ENCODE results near the gene LARGE2. TPM values are rescaled to one million over a fixed set of nuclear protein-coding genes. Genes with fewer than 3 reads are reported as not detected.

Gene LARGE2
- total and polyA plus RNA-seq, 7 donors, result 0.13 TPM; not detected in 6

DNA sequence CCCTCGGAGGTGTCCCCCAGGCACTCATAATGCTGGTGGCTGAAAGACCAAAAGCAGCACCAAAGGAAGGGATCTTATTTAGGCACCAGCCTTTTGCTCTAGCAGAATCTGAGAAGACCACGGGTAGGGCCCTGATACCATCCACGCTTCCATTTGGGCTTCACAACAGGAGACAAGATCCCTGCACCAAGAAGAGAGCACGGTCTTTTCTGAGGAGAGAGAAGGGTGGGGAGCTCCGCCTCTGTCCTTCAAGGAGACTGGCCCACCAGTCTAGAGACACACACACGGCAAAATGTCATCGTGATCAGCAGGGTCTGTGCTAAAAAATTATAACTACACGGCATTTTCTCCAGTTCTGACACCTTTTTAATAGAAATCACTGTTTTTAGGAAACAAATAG is 9.8 kb downstream of the LARGE2 start:
- intact Hi-C loops (cut with DNase I), result no loop called here
- H3K4me1 ChIP-seq, result peaks cover 5% of the 10 kb centered on the region
- no peaks in the 10 kb centered on the region for H3K27me3 ChIP-seq (ENCODE audit: insufficient read depth in 3 of 3, low read length in 2 of 3)
- TF ChIP-seq CTCF (IDR thresholded peaks at IDR 0.05), result no peak
- H3K36me3 ChIP-seq (ENCODE audit: insufficient read depth in 1 of 2, low read depth in 1 of 2), result peaks cover 0 to 50% of the 10 kb centered on the region in 2 donors
- no peak for ATAC-seq
- H3K9me3 ChIP-seq, result no peaks in the 10 kb centered on the region
- H3K4me3 ChIP-seq, result no peak overlapping the region
- DNase-seq, result no peak
- WGBS, 3 donors, result 87 to 88% (median 88%) methylated on average over 8 of the region's 8 CpGs
- H3K27ac ChIP-seq, result no peak overlapping the region

GRCh38 chr11:45933131-45933831 is 10.8 kb downstream of the LARGE2 start:
- WGBS, 3 donors, result 71 to 80% (median 72%) methylated on average over 15 of the region's 15 CpGs
- ATAC-seq (no peak), DNase-seq (no peak)
- Histone ChIP-seq H3K9me3 (no peaks in the 10 kb centered on the region), H3K27me3 (ENCODE audit: insufficient read depth in 3 of 3, low read length in 2 of 3) (no peaks in the 10 kb centered on the region), H3K4me1 (peaks cover 5% of the 10 kb centered on the region), H3K4me3 (no peak overlapping the region), H3K27ac (no peak overlapping the region), H3K36me3 (ENCODE audit: insufficient read depth in 1 of 2, low read depth in 1 of 2) (peaks cover 0 to 50% of the 10 kb centered on the region in 2 donors)
- intact Hi-C loops (cut with DNase I), result no loop called here
- TF ChIP-seq CTCF (IDR thresholded peaks at IDR 0.05), result no peak

GRCh38 chr11:45933846-45934579 is 11.6 kb downstream of the LARGE2 start:
- H3K4me3 ChIP-seq, result no peak overlapping the region
- H3K4me1 ChIP-seq, result peaks cover 5% of the 10 kb centered on the region
- no peaks in the 10 kb centered on the region for H3K9me3 ChIP-seq
- intact Hi-C loops (cut with DNase I), result no loop called here
- ATAC-seq, result no peak
- no peak for TF ChIP-seq CTCF (IDR thresholded peaks at IDR 0.05)
- 84 to 91% (median 87%) methylated on average over 21 of the region's 21 CpGs for WGBS, 3 donors
- H3K27me3 ChIP-seq (ENCODE audit: insufficient read depth in 3 of 3, low read length in 2 of 3), result no peaks in the 10 kb centered on the region
- DNase-seq, result no peak
- H3K36me3 ChIP-seq (ENCODE audit: insufficient read depth in 1 of 2, low read depth in 1 of 2), result peaks cover 0 to 50% of the 10 kb centered on the region in 2 donors
- no peak overlapping the region for H3K27ac ChIP-seq

DNA sequence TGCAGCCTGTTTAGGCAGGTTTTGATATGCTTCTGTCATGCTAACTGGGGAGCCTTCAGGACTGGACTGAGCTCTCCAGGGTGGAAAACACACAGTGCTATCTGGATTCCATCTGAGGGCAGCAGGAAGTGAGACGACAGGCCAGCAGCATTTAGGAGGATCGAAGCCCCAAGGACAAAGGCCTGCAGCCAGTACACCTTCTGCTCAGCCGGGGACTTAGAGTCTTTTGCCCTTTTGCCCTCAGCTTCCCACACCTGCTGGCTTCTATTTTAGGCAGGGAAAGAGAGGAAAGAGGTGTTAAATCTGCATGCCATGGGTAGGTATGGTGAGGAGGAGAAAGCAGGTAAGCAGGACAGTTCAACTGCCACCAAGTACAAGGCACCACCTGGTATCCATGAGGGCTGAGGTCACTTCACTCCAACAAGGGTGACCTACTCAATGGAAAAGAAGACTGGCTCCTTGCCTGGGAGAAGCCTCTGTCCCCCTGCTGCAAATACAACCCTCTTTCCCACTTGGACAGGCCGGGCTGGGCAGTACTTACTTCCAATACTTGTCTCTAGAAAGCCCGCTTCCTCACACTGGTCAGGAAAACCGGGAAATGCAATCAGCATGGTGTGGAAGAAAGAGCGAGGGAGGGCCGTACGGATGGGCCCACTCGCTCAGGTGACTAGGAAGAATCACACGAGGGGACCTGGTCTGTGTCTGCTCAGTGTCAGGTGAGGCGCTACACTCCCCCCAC is 12.3 kb downstream of the LARGE2 start:
- intact Hi-C loops (cut with DNase I), result no loop called here
- WGBS, 3 donors, result 74 to 83% (median 78%) methylated on average over 12 of the region's 12 CpGs
- ATAC-seq (no peak), DNase-seq (no peak)
- peaks cover 0 to 50% of the 10 kb centered on the region in 2 donors for H3K36me3 ChIP-seq (ENCODE audit: insufficient read depth in 1 of 2, low read depth in 1 of 2)
- H3K27me3 ChIP-seq (ENCODE audit: insufficient read depth in 3 of 3, low read length in 2 of 3), result no peaks in the 10 kb centered on the region
- TF ChIP-seq CTCF (IDR thresholded peaks at IDR 0.05), result no peak
- no peak overlapping the region for H3K27ac ChIP-seq
- no peak overlapping the region for H3K4me3 ChIP-seq
- H3K9me3 ChIP-seq, result no peaks in the 10 kb centered on the region
- H3K4me1 ChIP-seq, result peaks cover 5% of the 10 kb centered on the region

Measured in psoas muscle (tissue), 8 donors.